ENCODE data around the gene CERS6. TPM values are rescaled to one million over a fixed set of nuclear protein-coding genes. Genes with fewer than 3 reads are reported as not detected.

CERS6 gene
- total and polyA plus RNA-seq, 4 donors: 4.2 to 20.4 (median 10.1) TPM

DNA sequence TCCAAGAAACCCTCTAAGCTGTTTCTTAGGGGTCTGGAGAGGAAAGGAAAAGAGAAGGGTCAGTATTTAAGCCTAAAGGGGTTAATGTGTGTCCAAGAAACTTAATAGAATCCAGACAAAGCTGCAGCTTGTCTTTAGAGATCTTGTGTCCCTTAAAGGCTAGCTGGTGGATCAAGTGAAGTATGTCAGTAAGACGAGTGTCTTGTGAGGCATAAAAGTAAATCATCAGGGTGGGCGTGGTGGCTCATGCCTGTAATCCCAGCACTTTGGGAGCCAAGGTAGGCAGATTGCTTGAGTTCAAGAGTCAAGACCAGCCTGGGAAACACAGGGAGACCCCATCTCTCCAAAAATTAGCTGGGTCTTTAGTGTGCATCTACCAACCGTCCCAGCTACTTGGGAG, 47.8 kb downstream of the CERS6 start:
- no peak for DNase-seq (ENCODE audit: low spot score)
- Histone ChIP-seq H3K4me3 (ENCODE audit: low read depth in 1 of 3, low read length in 3 of 3) (no peak overlapping the region), H3K4me1 (ENCODE audit: control insufficient read depth in 4 of 4, insufficient read depth in 4 of 4, low read length in 3 of 4) (no peaks in the 10 kb centered on the region), H3K27ac (ENCODE audit: low read depth in 1 of 2, low read length in 2 of 2) (no peak overlapping the region), H3K9ac (ENCODE audit: low read depth in 1 of 2, low read length in 2 of 2) (no peak overlapping the region), H3K36me3 (ENCODE audit: control insufficient read depth in 4 of 4, insufficient read depth in 3 of 4, low read depth in 1 of 4, low read length in 3 of 4) (no peaks in the 10 kb centered on the region), H3K9me3 (ENCODE audit: control insufficient read depth in 4 of 4, low read length in 3 of 4) (no peaks in the 10 kb centered on the region), H3K27me3 (ENCODE audit: control insufficient read depth in 4 of 4, insufficient read depth in 4 of 4, low read length in 3 of 4) (no peaks in the 10 kb centered on the region)
- WGBS: 92% methylated on average over 3 of the region's 3 CpGs
- TF ChIP-seq FOXA2 (IDR thresholded peaks at IDR 0.05) (no peak), SP1 (IDR thresholded peaks at IDR 0.05) (no peak), NR2F2 (IDR thresholded peaks at IDR 0.05) (no peak), HNF4A (conservative IDR thresholded peaks at IDR 0.05) (no peak), TAF1 (conservative IDR thresholded peaks at IDR 0.05) (no peak), GABPA (IDR thresholded peaks at IDR 0.05 in 1 of 2, conservative IDR thresholded peaks at IDR 0.05 in 1 of 2) (no peak), YY1 (IDR thresholded peaks at IDR 0.05) (no peak), RAD21 (IDR thresholded peaks at IDR 0.05) (no peak)
- TF ChIP-seq, protein P1, sequence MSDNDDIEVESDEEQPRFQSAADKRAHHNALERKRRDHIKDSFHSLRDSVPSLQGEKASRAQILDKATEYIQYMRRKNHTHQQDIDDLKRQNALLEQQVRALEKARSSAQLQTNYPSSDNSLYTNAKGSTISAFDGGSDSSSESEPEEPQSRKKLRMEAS (IDR thresholded peaks at IDR 0.05): no peak
- TF ChIP-seq, protein P2, sequence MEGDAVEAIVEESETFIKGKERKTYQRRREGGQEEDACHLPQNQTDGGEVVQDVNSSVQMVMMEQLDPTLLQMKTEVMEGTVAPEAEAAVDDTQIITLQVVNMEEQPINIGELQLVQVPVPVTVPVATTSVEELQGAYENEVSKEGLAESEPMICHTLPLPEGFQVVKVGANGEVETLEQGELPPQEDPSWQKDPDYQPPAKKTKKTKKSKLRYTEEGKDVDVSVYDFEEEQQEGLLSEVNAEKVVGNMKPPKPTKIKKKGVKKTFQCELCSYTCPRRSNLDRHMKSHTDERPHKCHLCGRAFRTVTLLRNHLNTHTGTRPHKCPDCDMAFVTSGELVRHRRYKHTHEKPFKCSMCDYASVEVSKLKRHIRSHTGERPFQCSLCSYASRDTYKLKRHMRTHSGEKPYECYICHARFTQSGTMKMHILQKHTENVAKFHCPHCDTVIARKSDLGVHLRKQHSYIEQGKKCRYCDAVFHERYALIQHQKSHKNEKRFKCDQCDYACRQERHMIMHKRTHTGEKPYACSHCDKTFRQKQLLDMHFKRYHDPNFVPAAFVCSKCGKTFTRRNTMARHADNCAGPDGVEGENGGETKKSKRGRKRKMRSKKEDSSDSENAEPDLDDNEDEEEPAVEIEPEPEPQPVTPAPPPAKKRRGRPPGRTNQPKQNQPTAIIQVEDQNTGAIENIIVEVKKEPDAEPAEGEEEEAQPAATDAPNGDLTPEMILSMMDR (IDR thresholded peaks at IDR 0.05; ENCODE audit: low read depth, low read length, missing input control): no peak

DNA sequence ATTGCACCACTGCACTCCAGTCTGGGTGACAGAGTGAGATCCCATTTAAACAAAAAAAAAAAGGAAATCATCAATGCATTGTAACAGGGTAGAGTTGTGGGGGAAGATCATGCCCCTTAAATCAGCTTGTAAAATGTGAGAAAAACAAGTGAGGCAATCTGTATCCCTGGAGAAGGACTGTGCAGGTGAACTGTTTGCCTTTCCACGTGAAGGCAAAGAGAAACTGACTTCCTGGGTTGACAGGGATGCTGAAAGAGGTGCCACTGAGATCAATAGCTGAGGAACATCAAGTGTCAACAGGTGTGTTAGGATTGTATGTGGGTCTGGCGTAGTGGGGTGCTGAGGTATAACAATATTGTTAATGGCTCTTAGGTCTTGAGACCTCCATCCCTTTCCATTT, 48.3 kb downstream of the CERS6 start:
- 69% methylated on average over 2 of the region's 2 CpGs for WGBS
- no peaks in the 10 kb centered on the region for H3K4me1 ChIP-seq (ENCODE audit: control insufficient read depth in 4 of 4, insufficient read depth in 4 of 4, low read length in 3 of 4)

More for the DNA sequence above, 48.3 kb downstream of the CERS6 start:
- no peaks in the 10 kb centered on the region for H3K9me3 ChIP-seq (ENCODE audit: control insufficient read depth in 4 of 4, low read length in 3 of 4)
- H3K27me3 ChIP-seq (ENCODE audit: control insufficient read depth in 4 of 4, insufficient read depth in 4 of 4, low read length in 3 of 4): no peaks in the 10 kb centered on the region
- TF ChIP-seq FOXA1 (IDR thresholded peaks at IDR 0.05): no peak
- TF ChIP-seq GABPA (IDR thresholded peaks at IDR 0.05 in 1 of 2, conservative IDR thresholded peaks at IDR 0.05 in 1 of 2): no peak
- TF ChIP-seq HNF4G (IDR thresholded peaks at IDR 0.05): no peak
- TF ChIP-seq YY1 (IDR thresholded peaks at IDR 0.05): no peak
- TF ChIP-seq FOXA2 (IDR thresholded peaks at IDR 0.05): no peak
- TF ChIP-seq EGR1 (IDR thresholded peaks at IDR 0.05; ENCODE audit: low read depth in 2 of 2): no peak
- TF ChIP-seq NR2F2 (IDR thresholded peaks at IDR 0.05): no peak
- no peak for TF ChIP-seq RAD21 (IDR thresholded peaks at IDR 0.05)
- TF ChIP-seq, protein P3, sequence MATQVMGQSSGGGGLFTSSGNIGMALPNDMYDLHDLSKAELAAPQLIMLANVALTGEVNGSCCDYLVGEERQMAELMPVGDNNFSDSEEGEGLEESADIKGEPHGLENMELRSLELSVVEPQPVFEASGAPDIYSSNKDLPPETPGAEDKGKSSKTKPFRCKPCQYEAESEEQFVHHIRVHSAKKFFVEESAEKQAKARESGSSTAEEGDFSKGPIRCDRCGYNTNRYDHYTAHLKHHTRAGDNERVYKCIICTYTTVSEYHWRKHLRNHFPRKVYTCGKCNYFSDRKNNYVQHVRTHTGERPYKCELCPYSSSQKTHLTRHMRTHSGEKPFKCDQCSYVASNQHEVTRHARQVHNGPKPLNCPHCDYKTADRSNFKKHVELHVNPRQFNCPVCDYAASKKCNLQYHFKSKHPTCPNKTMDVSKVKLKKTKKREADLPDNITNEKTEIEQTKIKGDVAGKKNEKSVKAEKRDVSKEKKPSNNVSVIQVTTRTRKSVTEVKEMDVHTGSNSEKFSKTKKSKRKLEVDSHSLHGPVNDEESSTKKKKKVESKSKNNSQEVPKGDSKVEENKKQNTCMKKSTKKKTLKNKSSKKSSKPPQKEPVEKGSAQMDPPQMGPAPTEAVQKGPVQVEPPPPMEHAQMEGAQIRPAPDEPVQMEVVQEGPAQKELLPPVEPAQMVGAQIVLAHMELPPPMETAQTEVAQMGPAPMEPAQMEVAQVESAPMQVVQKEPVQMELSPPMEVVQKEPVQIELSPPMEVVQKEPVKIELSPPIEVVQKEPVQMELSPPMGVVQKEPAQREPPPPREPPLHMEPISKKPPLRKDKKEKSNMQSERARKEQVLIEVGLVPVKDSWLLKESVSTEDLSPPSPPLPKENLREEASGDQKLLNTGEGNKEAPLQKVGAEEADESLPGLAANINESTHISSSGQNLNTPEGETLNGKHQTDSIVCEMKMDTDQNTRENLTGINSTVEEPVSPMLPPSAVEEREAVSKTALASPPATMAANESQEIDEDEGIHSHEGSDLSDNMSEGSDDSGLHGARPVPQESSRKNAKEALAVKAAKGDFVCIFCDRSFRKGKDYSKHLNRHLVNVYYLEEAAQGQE (IDR thresholded peaks at IDR 0.05): no peak
- no peak for TF ChIP-seq JUND (IDR thresholded peaks at IDR 0.05)
- TF ChIP-seq SP1 (IDR thresholded peaks at IDR 0.05): no peak
- TF ChIP-seq, protein P2 (IDR thresholded peaks at IDR 0.05; ENCODE audit: low read depth, low read length, missing input control): no peak
- TF ChIP-seq, protein P4, sequence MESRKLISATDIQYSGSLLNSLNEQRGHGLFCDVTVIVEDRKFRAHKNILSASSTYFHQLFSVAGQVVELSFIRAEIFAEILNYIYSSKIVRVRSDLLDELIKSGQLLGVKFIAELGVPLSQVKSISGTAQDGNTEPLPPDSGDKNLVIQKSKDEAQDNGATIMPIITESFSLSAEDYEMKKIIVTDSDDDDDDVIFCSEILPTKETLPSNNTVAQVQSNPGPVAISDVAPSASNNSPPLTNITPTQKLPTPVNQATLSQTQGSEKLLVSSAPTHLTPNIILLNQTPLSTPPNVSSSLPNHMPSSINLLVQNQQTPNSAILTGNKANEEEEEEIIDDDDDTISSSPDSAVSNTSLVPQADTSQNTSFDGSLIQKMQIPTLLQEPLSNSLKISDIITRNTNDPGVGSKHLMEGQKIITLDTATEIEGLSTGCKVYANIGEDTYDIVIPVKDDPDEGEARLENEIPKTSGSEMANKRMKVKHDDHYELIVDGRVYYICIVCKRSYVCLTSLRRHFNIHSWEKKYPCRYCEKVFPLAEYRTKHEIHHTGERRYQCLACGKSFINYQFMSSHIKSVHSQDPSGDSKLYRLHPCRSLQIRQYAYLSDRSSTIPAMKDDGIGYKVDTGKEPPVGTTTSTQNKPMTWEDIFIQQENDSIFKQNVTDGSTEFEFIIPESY (IDR thresholded peaks at IDR 0.05): no peak
- TF ChIP-seq RXRA (IDR thresholded peaks at IDR 0.05): no peak
- TF ChIP-seq, protein P1 (IDR thresholded peaks at IDR 0.05): no peak
- TF ChIP-seq HNF4A (conservative IDR thresholded peaks at IDR 0.05): no peak
- no peak overlapping the region for H3K27ac ChIP-seq (ENCODE audit: low read depth in 1 of 2, low read length in 2 of 2)
- no peak overlapping the region for H3K4me3 ChIP-seq (ENCODE audit: low read depth in 1 of 3, low read length in 3 of 3)
- H3K36me3 ChIP-seq (ENCODE audit: control insufficient read depth in 4 of 4, insufficient read depth in 3 of 4, low read depth in 1 of 4, low read length in 3 of 4): no peaks in the 10 kb centered on the region
- H3K9ac ChIP-seq (ENCODE audit: low read depth in 1 of 2, low read length in 2 of 2): no peak overlapping the region
- no peak for DNase-seq (ENCODE audit: low spot score)

Data from liver (tissue), 9 donors.